Upper lobe of left lung (tissue), 4 donors: Measurements from ENCODE around the gene RNF8.

ENCODE experiments used
- POLR2A ChIP-seq, 4 donors: fragments of 450-650 bp; IDR thresholded peaks; one replicate each; pipeline ENCODE4 v1.5.1; 2016 to 2017; ENCODE audit warnings: antibody characterized with exemption in 4 of 4, mild to moderate bottlenecking in 2 of 4
- POLR2AphosphoS5 ChIP-seq, 2 donors: sonication (generic); formaldehyde crosslinking; IDR thresholded peaks; one replicate each; pipeline ENCODE4 v1.5.1; 2017; ENCODE audit warnings: antibody characterized with exemption in 2 of 2
- TF ChIP-seq, protein P1 (sequence below), 6 experiments: fragments of 450-650 bp in 4 of 6; fragments of 200-600 bp in 2 of 6; sonication (generic) in 2 of 6; IDR thresholded peaks; one replicate each; pipeline ENCODE4 v1.5.1; 2016 to 2019; ENCODE audit warnings: antibody characterized with exemption in 6 of 6

DNA sequence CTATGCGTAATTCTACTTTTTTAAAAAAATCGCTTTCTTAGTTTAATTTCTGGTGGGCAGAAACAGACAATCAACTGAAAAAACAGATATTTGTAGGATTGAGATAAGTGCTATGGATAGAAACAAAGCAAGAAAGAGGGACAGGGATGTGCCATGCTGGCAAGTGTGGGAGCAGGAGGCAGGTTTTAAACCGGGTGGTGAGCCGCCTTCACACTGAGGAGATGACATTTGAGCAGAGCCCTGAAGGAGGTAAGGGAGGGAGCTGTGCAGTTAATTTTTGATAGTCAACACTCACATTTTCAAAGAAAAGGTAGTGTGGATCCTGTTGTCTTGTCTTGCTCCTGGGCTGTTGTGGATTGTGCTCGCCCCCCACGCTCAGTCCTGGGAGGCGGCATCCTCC is 49.0 kb upstream of the RNF8 start:
- TF ChIP-seq, protein P1, sequence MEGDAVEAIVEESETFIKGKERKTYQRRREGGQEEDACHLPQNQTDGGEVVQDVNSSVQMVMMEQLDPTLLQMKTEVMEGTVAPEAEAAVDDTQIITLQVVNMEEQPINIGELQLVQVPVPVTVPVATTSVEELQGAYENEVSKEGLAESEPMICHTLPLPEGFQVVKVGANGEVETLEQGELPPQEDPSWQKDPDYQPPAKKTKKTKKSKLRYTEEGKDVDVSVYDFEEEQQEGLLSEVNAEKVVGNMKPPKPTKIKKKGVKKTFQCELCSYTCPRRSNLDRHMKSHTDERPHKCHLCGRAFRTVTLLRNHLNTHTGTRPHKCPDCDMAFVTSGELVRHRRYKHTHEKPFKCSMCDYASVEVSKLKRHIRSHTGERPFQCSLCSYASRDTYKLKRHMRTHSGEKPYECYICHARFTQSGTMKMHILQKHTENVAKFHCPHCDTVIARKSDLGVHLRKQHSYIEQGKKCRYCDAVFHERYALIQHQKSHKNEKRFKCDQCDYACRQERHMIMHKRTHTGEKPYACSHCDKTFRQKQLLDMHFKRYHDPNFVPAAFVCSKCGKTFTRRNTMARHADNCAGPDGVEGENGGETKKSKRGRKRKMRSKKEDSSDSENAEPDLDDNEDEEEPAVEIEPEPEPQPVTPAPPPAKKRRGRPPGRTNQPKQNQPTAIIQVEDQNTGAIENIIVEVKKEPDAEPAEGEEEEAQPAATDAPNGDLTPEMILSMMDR (IDR thresholded peaks at IDR 0.05): no peak
- TF ChIP-seq POLR2AphosphoS5 (IDR thresholded peaks at IDR 0.05) (no peak), POLR2A (IDR thresholded peaks at IDR 0.05) (no peak)
